GM11168 (cell line): ENCODE data around the gene BMP10.

Experiments used
- in situ Hi-C: fragments of 300-500 bp; cut with MboI; formaldehyde crosslinking; loops from one replicate; pipeline ENCODE4 v1.12.0; 2022; ENCODE audit warnings: low sequenced_read_pairs; ENCODE audit not compliant: unreplicated experiment

Gene BMP10

GRCh38 chr2:68871159-68871764 is at the start of gene BMP10:
Gene BMP10, minus strand, starts transcription at chr2:68871397. Its CDS starts 39 bp downstream, at chr2:68871358.
- in situ Hi-C loops, result no loop called here

GRCh38 chr2:68920481-68921170 is 49.4 kb upstream of the BMP10 start:
- in situ Hi-C loops, result loop anchor here (25.0 kb wide), 1 partner anchor 183 kb away; the partner anchor contains the start of gene ARHGAP25

- in situ Hi-C loops, result loop anchor here (10.0 to 25.0 kb wide), 2 partner anchors 181 to 444 kb away; partner anchors contain the start of gene ARHGAP25
Measured at GRCh38 chr2:68918497-68918896, 47.3 kb upstream of the BMP10 start.

GRCh38 chr2:68917034-68917718 is 46.0 kb upstream of the BMP10 start:
- in situ Hi-C loops, result loop anchor here (10.0 to 25.0 kb wide), 2 partner anchors 180 to 442 kb away; partner anchors contain the start of gene ARHGAP25

- in situ Hi-C loops, result loop anchor here (10.0 to 25.0 kb wide), 2 partner anchors 179 to 441 kb away; partner anchors contain the start of gene ARHGAP25
Measured at GRCh38 chr2:68916226-68916625, 45.0 kb upstream of the BMP10 start.

GRCh38 chr2:68915393-68915792 is 44.2 kb upstream of the BMP10 start:
- in situ Hi-C loops, result loop anchor here (10.0 to 25.0 kb wide), 2 partner anchors 178 to 441 kb away; partner anchors contain the start of gene ARHGAP25

GRCh38 chr2:68913359-68913758 is 42.2 kb upstream of the BMP10 start:
- in situ Hi-C loops, result loop anchor here (10.0 to 25.0 kb wide), 2 partner anchors 176 to 439 kb away; partner anchors contain the start of gene ARHGAP25

GRCh38 chr2:68912732-68913131 is 41.5 kb upstream of the BMP10 start:
- in situ Hi-C loops, result loop anchor here (10.0 to 25.0 kb wide), 2 partner anchors 175 to 438 kb away; partner anchors contain the start of gene ARHGAP25

- in situ Hi-C loops, result loop anchor here (10.0 to 25.0 kb wide), 2 partner anchors 175 to 437 kb away; partner anchors contain the start of gene ARHGAP25
Measured at GRCh38 chr2:68912111-68912510, 40.9 kb upstream of the BMP10 start.

GRCh38 chr2:68911709-68912108 is 40.5 kb upstream of the BMP10 start:
- in situ Hi-C loops, result loop anchor here (10.0 to 25.0 kb wide), 2 partner anchors 174 to 437 kb away; partner anchors contain the start of gene ARHGAP25

GRCh38 chr2:68911246-68911645 is 40.0 kb upstream of the BMP10 start:
- in situ Hi-C loops, result loop anchor here (10.0 to 25.0 kb wide), 2 partner anchors 174 to 436 kb away; partner anchors contain the start of gene ARHGAP25

- in situ Hi-C loops, result loop anchor here (10.0 to 25.0 kb wide), 2 partner anchors 173 to 435 kb away; partner anchors contain the start of gene ARHGAP25
Measured at GRCh38 chr2:68909793-68910674, 38.8 kb upstream of the BMP10 start.

GRCh38 chr2:68908392-68908970 is 37.3 kb upstream of the BMP10 start:
- in situ Hi-C loops, result loop anchor here (25.0 kb wide), 1 partner anchor 171 kb away; the partner anchor contains the start of gene ARHGAP25

GRCh38 chr2:68907920-68908253 is 36.7 kb upstream of the BMP10 start:
- in situ Hi-C loops, result loop anchor here (25.0 kb wide), 1 partner anchor 171 kb away; the partner anchor contains the start of gene ARHGAP25

- in situ Hi-C loops, result loop anchor here (25.0 kb wide), 1 partner anchor 170 kb away; the partner anchor contains the start of gene ARHGAP25
Measured at GRCh38 chr2:68907232-68907919, 36.2 kb upstream of the BMP10 start.

- in situ Hi-C loops, result loop anchor here (25.0 kb wide), 1 partner anchor 169 kb away; the partner anchor contains the start of gene ARHGAP25
Measured at GRCh38 chr2:68906716-68907115, 35.5 kb upstream of the BMP10 start.

- in situ Hi-C loops, result loop anchor here (25.0 kb wide), 1 partner anchor 168 kb away; the partner anchor contains the start of gene ARHGAP25
Measured at GRCh38 chr2:68905116-68905515, 33.9 kb upstream of the BMP10 start.

- in situ Hi-C loops, result loop anchor here (25.0 kb wide), 1 partner anchor 164 kb away; the partner anchor contains the start of gene ARHGAP25
Measured at GRCh38 chr2:68901561-68901960, 30.4 kb upstream of the BMP10 start.
